CD1c-positive myeloid dendritic cell (primary cell): ENCODE measurements around the gene KCNF1.

Experiments
- DNase-seq: peaks from one replicate; pipeline ENCODE4 v3.0.0-alpha.2; 2016; ENCODE audit errors: extremely low spot score

Gene KCNF1, protein sequence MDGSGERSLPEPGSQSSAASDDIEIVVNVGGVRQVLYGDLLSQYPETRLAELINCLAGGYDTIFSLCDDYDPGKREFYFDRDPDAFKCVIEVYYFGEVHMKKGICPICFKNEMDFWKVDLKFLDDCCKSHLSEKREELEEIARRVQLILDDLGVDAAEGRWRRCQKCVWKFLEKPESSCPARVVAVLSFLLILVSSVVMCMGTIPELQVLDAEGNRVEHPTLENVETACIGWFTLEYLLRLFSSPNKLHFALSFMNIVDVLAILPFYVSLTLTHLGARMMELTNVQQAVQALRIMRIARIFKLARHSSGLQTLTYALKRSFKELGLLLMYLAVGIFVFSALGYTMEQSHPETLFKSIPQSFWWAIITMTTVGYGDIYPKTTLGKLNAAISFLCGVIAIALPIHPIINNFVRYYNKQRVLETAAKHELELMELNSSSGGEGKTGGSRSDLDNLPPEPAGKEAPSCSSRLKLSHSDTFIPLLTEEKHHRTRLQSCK

DNA sequence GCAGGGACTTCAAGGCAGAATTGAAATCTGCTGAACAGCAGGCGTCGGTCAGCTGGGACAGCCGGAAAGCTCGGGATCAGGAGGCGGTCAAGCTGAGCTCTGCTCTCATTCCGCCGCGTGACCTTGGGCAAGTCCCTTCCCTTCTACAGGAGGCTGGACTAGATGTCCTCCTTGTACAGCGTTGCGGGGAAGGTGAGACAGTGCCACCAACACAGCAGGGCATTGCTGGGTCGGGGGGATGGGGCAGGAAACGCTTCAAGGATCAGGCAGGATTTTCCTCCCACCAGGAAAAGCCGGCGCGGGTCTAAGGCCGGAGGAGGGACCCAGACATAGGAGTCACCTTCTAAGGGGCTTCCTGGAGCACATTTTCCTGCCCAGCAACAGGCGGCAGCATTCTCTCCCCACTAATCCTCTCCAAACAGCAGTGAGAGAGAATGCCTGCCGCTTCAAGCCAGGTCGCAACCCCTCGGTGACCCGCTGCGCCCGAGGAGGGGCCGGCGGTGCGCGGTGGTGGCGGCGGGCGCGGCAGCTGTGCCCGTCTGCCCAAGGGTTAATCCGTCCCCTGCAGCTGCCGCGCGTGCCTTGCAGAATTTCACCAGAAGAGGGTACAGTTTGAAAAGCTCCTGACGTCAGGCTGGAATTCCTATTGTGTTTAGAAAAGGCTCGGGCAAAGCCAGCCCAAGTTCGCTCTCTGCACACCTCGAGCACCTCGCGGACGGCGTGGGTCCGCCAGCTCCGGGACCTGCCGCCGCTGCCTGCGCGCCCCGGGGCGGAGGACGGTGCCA is at the start of gene KCNF1:
KCNF1 (plus strand) TSS at position 644 of the 785 bp plus-strand sequence. CDS start 493 bp downstream, outside the sequence.
- no peak for DNase-seq

DNA sequence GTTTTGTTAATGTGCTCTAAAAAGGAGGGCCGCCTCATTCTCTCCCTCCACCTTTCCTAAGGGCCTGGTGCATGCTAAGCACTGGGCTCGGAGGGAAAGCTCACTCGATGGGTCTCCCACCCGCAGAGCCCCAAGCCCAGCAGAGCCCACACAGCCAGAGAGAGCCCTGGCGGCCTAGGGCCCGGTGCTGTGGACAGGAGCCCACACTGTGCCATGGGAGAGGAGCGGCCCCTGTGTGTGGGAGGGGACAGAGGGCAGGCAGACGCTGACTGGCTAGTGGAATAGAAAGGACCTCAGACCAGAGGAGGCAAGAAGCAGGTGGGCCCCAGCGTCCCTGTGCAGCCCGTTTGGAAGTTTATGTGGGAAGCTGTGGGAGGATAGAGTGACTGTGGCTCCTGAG is 49.4 kb upstream of the KCNF1 start:
- no peak for DNase-seq

DNA sequence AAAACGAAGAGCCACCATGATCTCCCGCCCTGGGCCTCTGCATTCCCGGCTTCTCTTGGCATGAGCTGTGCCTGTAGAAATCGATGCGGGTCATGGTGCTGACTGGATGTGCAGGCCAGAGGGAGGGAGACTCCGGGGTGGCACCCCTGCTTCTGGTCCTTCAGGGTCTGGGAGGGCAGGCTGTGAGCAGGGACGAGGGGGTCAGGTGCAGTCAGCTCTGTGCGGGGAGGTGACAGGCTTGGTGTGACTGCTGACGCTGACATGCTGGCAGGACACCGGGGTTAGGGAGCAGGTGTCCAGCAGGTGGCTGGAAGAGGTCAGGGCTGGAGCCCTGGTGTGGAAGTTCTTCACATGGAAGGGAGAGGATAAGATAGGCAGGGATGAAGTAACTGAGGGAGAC is 48.7 kb upstream of the KCNF1 start:
- DNase-seq = no peak

DNA sequence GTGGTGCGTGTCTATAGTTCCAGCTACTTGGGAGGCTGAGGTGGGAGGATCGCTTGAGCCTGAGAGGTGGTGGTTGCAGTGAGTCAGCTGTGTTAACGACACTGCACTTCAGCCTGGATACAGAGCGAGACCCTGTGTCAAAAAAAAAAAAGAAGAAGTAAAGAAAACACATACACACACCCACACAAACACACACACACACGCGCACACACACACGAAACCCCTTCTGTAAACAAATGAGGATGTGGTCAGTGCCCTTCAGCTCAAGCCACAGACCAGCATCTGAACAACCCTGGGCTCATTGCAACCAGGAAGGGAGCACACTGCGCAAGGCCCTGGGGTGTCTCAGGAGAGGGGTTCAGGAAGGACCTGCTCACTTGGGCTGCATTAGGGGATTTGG is 47.9 kb upstream of the KCNF1 start:
- DNase-seq = peak; percentile 92

DNA sequence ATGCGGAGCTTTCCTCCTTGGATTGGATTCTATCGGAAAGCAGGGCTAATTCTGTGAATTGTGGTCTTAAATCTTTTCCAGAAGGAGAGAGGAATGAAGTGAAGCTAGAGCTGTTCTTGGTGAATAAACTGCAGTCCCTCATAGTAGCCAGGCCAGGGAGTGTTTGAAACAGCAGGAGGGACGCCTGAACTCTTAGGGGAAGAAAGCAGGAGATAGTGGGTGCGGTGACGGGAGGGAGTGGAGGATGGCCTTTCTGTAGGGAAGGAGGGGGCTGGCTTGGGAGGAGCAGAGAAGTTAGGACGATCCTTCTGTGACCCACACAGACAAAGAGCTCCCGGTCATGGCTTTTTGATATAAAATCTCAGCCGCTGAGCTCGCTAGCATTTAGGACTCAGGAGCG is 47.5 kb upstream of the KCNF1 start:
- DNase-seq = no peak

DNA sequence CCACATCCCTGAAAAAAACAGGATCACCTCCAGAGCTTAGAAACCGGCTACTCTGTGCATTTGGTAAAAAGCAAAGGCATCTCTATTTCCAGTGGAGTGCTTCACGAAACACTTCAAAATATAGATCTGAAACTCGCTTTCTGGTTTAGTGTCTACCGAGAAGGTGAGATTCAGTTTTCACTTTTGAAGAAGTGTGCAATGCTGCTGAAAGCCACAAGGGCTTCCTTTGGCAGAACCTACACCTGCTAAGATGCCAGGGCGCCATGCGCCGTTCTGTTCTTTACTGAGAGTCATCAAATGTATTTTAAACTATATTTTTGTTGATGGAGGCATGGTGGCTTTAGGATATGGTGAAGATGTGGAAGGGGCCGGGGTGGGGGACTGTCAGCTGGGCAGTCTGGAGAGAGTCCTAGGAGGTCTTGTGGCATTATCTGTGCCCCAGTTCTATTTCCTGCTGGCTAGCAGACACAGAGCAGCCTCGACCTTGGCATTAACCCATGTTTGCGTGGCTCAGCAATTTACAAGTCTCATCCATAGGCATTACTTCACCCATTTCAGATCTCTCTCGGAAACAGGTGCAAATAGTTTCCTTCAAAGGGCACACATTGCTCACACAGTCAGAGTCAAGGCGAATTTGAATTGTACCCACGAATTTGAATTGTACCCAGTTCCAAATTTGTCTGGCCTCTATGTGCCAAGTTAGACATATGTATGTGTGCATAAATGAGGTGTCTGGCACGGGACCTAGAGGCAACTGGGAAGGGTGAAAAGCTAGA is 46.7 kb upstream of the KCNF1 start:
- DNase-seq = no peak

DNA sequence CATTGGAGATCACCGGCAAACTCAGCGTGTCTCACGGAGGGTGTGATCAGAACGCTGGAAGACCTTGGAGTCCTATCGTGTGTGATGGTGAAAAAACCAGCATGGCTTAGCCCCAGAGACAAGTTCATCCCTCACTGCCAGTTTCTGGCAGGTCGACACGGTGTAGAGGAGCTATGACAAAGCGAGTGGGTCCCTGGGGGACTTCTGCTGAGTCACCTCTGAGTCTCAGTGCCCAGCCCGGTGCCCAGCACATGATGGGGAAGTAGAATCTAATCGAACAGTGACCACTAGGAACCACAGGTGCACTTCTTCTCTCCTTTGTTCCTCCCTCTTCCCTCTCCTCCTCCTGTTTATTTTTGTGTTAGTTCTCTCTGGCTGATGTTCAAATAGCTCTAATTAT is 45.9 kb upstream of the KCNF1 start:
- peak; percentile 37 for DNase-seq

DNA sequence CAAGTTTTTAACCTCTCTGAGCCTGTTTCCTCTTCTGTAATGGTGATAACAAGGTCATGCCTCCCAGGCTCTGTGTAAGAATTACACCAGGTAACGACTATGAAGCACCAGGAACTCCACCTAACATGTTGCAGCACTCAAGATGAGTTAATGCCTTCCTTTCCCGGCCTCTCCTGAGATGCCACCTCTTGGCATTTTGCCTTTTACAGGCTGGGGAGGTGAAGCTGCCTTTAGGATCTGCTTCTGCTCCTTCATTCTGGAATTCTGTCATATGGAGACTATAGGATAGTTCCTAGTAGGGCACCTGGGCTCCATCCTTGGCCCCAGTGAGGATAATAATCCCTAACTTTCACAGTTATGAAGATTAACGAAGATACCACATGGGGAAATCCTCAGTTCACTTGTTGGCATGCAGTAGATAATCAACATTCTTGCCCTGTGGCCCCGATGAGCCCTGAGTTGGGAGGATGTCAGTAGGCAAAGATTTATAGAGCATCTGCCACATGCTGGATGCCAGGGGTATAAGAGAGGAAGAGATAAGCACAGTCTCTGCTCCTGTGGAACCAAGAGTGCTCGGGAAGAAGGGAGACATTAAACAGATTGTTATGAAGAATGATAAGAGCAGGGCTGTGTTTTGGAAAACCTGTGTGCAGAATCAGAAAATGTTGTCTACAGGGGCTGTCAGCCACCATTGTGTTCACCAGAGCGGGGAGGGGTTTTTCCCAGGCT is 43.9 kb upstream of the KCNF1 start:
- no peak for DNase-seq

DNA sequence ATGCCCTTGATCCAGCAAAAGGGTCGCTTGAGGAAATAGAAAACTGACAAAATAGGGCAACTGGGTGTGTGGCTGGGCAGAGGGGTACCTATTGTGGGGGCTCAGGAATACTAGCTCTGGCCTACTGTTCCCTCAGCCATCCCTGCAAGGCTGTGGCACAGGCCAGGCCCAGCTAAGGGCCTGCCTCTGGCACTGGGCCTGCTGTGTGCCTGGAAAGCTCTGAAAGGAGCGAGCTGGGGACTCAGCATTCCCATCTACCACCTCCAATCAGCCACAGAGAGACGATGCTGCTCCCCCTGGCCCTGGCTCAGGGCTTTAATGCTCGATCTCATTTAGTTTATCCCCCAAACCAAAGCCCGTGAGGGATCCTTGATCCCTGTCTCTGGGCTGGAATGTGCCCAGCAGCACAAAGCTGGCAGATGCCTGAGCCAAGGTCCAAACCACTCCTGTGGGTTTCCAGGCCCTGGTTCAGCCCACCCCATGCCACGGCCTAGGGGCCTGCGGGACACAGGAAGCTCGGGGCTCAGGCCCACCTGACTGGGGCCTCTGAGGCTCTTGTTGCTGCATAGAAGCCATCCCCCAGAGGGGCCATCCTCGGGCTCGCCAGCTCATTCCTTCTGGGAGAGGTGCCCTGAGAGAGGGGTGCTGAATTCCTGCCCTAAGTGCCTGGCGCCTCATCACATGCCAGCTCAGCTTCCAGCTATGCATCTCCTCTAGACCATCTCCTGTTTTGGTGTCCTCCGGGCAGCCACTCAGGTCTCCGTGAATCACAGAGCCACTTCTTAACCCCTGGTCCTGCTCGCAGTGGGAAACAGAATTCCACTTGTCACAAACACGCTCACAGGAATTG is 43.0 kb upstream of the KCNF1 start:
- no peak for DNase-seq

DNA sequence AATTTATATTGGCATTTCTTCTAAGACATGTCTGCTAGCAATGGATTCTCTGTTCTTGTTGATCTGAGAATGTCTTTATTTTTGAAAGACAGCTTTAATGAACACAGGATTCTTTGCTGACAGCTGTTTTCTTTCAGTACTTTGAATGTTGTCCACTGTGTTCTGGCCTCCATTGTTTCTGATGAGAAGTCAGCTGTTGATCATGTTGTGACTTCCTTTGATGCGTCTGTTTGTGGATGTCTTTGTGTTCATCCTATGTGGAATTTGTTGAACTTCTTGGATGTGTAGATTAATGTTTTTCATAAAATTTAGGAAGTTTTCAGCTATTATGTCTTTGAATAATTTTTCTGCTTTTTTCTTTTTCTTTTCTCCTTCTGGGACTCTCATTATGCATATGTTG is 39.8 kb upstream of the KCNF1 start:
- no peak for DNase-seq

DNA sequence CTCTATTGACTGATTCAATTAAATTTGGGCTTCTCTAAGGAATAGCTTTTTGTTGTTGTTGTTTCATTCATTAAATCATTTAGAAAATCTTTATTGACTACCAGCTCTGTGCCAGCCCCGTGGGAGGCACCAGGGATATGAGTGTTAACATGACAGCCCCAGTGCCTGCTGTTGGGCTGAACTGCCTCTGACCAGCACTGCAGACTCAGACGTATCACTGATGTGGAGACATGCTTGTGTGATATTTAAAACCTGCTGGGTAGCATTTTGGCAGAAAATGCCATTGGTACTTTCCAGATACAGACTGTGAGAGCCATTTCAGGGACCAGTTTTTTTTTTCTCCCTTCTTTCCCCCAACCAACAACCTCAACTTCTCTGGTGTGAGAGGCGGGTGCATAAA is 38.6 kb upstream of the KCNF1 start:
- DNase-seq = no peak

DNA sequence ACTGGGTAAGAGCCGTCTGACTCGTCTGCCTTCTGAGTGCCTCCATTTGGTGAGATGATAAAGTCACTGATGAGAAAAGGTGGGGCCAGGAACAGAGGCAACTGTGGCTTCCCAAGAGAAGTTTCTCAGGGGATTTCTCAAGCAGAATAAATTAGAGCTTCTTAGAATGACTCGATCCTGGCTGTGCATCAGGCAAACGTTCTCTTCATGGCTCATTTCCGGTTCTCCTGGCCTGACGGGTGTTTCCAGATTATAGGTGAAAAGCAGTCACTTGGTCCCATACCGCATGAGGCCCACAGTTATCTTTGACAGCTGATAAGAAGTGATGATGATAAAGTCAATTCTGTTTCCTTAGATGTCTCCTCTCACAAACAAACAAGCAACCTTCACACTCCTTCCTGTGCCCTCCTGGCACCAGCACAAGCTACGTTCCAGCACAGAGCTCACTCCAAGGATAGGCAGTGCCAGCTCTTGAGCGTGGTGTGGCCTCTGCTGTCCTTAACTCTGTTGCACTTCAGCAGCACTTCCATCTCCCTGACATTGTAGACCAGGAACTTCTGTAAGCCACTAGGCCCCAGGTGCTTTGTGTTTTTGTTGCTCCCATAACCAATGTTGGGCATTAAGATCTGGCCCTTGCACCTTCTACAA is 37.8 kb upstream of the KCNF1 start:
- no peak for DNase-seq

DNA sequence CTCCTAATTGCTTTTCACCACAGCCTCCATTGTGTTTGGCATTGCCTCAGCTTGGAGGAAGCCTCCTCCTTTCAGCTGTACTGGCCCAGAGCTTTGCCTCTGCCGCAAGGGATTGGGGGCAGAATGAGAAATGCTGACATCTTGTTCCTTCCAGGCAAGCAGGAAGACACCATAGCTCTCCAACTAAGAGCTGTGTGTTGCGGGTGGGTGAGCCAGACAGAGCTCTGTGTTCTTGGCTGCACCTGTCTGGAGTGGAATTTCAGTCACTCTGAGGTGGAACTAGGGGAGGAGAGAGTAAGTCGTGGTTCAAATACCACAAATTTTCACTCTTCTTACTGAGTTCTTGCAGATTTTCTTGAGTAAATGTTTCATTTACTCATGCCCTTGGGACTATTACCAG is 36.6 kb upstream of the KCNF1 start:
- no peak for DNase-seq

DNA sequence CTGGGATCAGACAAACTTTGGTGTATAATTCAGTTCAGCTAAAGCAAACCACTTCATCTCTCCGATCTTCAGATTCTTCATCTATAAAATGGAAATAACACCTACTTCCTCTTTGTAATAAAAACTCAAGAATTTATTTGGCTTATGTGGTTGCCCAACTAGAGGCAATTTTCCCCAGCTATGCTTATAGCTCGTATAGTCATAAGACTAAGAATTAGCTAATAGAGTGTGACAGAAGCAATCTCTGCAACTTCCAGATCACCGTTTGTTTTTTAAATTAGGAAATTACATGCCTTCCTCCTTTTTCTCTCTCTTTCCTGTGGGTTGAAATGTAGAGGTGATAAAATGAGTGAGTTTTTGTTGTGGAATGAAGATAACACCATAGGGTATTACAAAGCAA is 35.3 kb upstream of the KCNF1 start:
- peak; percentile 80 for DNase-seq

DNA sequence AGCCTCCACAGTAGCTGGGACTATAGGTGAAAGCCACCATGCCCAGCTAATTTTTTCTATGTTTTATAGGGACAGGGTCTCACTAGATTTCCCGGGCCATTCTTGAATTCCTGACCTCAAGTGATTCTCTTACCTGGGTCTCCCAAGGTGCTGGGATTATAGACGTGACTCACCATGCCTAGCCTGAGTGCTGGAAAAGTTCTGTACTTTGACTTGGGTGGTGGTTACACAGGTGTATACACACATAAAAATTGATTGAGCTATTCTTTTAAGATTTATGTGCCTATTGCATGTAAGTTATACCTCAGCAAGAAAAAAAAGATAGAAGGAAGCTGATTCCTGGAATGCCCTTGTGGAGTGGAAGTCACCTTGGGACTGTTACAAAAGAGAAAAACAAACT is 34.8 kb upstream of the KCNF1 start:
- no peak for DNase-seq

DNA sequence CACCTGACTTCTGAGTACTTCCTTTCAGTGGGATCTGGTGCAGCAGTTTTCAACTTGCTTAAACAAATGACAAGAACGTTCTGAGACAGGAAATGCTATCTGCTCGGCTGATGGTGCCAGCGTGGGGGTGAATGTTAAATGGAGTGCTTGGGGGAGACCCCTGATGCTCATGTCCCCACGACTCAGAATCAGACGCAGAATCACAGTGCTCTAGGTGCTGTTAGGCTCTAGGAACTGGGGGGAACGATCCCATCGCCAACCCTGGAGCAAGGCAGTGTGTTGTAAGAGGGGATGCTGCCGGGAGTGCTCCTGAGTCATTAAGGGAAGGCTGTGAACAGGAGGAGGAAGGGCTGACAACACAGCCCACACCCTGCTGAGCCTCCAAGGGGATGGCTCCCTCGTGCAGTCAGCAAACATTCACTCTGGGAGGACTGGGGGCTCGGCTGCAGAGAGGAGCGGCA is 34.1 kb upstream of the KCNF1 start:
- DNase-seq = peak; percentile 36

DNA sequence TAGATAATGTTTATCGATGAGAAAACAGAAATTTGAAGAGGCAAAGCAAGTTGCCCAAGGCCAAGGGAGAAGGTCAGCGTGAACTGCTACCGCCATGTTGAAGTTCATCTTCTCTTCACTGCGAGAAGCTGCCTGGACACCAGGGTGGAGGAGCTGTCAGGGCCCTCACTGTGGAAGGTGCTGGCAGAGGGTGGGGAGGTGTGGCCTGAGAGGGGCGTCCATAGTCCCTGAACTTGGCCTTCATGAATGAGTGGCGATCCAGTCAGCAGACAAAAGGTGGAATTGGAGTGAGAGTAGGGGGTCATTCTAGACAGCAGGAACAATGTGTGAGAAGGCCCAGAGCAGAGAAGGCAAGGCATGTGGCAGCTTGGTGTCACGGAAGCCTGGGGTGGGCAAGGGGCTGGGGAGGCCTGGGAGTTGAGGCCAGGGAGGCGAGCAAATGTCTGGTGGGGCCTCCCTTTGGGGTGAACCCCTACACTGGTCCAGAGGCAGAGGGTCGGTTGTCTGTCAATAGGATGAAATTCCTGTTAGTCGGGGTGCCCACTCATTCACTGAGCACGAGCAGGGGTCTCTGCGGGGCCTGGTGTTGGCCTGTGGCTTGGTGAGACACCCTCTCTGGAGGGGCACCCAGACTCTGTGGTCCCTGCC is 33.3 kb upstream of the KCNF1 start:
- no peak for DNase-seq

DNA sequence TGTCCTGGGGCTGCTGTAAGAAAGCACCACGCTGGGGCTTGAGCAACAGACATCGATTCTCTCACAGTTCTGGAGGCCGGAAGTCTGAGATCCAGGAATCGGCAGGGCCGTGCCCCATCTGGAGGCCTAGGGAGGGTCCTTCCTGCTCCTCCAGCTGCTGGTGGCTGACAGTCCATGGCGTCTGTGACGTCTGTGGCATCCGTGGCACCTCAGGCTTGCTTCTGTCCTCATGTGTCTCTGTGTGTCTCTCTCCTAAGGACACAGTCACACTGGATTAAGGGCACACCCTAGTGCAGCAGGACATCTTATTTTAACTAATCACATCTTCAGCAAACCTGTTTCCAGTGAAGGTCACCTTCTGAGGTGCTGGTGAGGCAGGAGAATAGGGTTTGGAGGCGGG is 32.6 kb upstream of the KCNF1 start:
- DNase-seq = no peak
